GM18498 (cell line): ENCODE data around the gene WFIKKN1.
A peak's percentile ranks its signal among the peaks of the same experiment; 100 is the strongest.

Experiments
- ATAC-seq: cut with Tn5 transposase; IDR thresholded peaks from one replicate; pipeline ENCODE4 v1.9.1; 2021; ENCODE audit warnings: mild to moderate bottlenecking, moderate library complexity; ENCODE audit not compliant: unreplicated experiment

Gene WFIKKN1

DNA sequence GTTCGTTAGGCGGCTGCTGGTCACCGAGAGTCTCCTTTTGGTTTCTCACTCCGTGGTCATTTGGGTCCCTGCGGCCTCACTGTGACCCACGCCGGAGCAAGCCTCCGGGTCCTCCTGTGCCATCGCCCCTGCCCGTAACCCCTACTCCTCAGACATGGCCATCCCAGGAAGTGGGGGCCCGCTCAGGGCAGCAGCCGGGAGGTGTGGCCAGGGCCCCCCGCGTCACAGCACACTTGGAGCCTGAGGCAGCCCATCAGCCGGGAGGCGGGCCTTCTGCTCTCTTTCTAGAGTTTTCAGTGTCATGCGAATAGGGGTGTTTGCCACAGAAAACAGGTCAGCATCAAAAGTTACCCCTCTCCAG, 7.9 kb upstream of the WFIKKN1 start:
- ATAC-seq = no peak

DNA sequence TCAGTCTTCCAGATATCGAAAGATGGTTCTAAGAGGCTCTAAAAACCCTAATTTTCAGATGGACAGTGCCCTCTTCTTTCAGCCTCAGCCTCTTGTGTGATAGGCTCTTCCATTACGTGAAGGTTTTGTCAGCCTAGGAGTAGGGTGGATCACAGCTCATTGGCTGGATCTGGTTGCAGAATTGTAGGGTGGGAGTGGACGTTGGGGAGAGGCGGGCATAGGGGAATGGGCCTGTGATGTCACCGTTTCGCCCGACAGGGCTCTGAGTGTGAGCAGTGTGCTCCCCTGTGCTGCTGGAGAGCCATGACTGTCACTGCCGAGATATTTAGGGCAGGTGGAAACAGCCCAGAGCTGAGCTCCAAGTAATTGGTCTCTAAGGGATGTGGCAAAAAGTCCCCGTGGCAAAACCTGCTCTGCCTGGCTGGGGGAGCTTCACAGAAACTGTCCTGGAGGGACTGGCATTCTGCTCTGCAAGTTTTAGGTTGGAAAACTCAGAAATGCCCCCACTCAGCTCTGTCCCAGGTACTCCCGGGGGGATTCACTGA, 6.2 kb upstream of the WFIKKN1 start:
- ATAC-seq = no peak

DNA sequence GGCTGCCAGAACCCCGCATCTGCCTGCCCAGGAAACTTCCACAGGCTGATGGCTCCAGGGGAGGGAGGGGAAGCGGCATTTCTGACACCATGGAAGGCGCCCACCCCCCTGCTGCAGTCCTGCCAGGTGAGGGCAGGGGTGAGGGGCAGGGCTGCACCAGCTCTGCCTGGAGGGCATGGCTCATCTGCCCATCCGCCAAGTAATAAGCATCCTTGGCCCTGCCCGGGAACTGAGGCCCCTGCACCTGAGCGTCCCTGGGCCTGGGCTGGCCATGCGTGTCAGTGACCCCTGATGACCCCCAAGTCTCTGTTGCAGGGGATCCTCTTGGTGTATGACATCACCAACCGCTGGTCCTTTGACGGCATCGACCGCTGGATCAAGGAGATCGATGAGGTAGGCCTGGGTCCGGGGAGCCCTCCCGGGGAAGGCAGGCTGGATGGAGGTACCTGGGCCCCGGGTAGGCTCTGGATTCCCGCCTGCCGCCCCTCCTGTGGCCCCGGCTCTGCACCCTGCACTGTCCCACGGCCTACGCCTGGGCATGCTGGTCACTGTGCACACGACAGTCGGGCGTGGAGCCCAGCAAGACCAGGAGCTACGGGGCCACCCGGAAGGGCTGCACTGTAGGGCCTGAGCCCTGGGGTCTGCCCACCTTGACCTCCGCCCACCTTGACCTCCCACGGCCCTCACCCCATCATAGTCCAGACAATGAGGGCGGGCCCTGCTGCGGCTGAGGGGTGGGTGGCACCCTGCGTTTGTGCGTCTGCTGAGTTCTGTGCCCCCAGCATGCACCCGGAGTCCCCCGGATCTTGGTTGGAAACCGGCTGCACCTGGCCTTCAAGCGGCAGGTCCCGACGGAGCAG, 5.4 kb upstream of the WFIKKN1 start:
- ATAC-seq = no peak

DNA sequence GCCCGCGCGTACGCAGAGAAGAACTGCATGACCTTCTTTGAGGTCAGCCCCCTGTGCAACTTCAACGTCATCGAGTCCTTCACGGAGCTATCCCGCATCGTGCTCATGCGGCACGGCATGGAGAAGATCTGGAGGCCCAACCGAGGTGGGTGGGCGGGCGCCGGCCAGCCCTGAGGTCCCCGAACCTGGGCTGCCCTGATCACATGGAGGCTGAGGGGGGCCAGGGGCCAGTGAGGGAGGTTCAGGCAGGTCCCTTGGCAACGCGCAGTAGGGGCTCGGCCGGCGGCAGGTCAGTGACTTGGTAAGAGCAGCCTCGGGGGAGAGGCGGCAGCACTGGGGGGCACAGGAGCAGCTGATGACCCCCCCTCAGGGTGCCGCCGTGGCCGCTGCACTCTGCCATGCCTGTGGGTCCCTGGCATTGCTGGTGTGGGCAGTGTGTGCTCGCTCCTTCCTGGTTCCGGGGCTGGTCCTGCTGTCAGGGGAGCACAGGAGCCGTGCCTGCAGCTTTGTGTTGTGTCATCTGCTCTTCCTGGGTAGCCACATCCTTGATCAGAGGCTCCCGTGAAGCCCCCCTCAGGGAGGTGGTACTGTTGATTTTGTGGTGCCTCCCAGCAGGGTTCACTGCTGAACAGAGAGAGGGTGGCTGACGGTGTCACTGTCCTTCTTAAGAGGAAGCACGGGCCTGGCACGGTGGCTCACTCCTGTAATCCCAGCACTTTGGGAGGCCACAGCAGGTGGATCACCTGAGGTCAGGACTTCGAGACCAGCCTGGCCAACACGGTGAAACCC, 4.6 kb upstream of the WFIKKN1 start:
- no peak for ATAC-seq

DNA sequence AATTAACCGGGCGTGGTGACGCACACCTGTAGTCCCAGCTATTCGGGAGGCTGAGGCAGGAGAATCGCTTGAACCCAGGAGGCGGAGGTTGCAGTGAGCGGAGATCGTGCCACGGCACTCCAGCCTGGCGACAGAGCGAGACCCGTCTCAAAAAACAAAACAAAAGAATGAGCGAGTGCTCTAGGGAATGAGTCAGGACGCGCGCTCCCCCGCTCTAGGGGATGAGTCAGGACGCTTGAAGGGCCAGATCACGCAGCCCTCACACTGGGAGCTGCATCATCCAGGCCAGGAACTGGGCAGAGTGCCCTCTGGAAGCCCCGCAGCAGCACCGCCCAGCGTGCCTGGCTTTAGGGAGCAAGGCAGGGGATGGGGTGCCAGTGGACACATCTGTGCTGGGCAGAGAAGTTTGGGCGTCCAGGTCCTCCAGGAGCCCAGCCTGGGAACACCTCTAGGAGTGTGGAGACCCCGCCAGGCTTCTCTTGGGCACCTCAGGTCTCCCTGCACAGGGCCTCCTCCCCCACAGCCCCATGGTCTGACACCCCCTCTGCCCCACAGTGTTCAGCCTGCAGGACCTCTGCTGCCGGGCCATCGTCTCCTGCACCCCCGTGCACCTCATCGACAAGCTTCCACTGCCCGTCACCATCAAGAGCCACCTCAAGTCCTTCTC, 3.9 kb upstream of the WFIKKN1 start:
- ATAC-seq = no peak

DNA sequence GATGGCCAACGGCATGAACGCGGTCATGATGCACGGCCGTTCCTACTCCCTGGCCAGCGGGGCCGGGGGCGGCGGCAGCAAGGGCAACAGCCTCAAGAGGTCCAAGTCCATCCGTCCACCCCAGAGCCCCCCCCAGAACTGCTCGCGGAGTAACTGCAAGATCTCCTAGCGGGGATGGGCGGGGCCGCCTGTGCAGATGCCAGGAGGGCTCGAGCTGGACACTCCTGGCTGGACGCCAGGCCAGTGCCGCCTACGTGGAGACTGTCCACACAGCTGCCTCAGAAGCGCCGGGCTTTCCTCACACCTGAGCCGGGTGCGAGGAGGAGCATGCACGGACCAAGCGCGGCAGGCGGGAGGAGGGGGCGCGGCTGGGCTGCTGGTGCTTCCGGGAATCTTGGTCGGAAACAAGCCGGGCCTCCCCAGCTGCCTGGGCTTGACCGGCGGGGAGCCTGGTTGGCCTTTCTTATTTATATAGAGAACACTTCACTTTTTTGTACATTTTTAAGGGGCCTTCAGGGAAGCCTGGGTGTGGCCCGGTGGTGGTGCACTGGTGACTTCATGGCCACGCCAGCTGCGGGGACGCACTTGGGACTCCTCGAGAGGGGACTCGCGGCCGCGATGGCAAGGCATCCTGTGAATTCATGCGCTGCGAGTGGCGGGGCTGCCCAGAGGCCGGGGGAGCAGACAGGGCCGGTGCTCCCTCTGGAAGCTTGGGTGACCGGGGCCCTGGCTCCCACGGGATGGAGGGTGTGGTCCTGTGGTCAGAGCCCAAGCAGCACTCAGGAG, 3.1 kb upstream of the WFIKKN1 start:
- ATAC-seq = no peak

DNA sequence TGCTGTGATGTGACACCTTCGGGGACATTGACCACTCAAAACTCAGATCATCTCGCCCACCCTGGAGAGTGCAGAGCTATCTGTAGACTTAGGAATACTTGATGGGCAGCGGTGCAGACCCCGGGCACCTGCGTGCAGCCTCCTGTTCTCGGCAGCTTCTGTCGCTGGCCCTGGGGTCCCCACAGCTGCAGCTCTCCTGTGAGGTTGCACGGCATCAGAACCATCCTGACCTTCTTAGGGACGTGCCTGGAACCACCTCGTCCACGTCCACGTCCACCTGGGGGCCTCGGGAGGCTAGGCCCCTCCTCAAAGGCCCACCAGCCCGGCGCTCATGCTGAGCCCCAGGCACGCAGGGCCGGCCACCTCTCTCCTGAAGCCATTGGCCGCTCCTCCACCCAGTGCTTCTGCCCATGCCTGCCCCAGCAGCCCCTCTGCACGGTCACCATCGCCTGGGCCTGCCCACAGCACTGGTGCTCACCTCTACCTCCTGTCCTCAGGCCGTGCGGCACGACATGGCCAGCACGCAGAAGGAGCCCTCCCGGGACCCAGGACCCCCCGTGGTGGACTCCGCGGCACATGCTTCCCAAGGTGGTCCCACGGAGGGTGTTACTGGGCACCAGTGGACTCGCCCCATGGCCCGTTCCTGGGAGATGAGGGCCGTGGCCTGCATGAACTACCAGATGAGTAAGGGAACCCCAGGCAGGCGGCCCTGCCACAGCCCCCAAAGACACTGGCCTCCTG, 2.3 kb upstream of the WFIKKN1 start:
- ATAC-seq = no peak

DNA sequence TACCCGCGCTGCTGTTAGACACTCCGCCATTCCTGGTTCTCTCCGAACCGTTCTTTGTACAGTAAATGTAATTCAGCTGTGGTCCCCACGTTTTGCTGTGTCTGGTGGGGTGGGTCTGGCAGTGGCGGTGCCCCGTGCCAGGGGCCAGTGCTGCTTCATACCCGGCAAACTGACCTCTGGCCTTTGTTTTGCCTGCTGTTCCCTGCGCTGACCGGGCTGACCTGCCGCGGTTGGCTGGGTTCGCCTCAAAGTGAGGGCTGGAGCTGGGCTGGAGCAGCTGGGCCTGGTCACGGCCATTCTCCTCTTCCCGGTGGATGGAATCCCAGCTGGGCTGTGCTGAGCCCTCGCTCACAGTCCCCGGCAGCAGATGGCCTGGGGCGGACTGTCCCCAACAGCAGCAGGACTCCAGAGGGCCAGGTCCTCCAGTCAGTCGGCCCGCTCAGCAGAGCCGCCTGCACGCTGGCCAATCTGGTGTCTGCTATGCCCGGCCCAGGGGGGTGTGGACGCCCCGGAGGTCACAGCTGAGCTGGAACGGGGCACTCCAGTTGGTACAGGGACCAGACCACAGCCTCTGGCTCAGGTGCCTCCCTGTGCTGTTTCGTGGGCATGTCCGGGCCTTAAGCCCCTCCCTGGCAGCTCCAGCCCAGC, 1.5 kb upstream of the WFIKKN1 start:
- ATAC-seq = no peak

- ATAC-seq = no peak
Measured at GRCh38 chr16:629833-630248, 944 bp upstream of the WFIKKN1 start.

GRCh38 chr16:630249-630814, 453 bp upstream of the WFIKKN1 start:
- no peak for ATAC-seq

DNA sequence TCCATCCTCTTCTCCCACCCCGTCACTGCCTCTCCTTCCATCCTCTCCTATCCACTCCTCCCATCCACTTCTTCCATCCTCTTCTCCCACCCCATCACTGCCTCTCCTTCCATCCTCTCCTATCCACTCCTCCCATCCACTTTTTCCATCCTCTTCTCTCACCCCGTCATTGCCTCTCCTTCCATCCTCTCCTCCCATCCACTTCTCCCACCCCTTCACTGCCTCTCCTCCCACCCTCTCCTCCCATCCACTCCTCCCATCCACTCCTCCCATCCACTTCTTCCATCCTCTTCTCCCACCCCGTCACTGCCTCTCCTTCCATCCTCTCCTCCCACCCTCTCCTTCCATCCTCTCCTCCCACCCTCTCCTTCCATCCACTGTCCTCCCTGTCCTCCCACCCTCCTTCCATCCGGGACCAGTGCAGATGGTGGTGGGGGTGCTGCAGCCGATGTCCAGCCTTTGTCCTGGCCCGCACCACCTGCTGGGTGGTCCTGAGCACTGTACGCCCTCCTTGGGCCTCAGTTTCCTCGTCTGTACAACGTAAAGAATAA, 1.1 kb downstream of the WFIKKN1 start:
- no peak for ATAC-seq

GRCh38 chr16:632486-633335, 1.9 kb downstream of the WFIKKN1 start:
- ATAC-seq = no peak

GRCh38 chr16:633336-634050, 2.7 kb downstream of the WFIKKN1 start:
- ATAC-seq = no peak

- ATAC-seq = no peak
Measured at GRCh38 chr16:634051-634670, 3.4 kb downstream of the WFIKKN1 start.

DNA sequence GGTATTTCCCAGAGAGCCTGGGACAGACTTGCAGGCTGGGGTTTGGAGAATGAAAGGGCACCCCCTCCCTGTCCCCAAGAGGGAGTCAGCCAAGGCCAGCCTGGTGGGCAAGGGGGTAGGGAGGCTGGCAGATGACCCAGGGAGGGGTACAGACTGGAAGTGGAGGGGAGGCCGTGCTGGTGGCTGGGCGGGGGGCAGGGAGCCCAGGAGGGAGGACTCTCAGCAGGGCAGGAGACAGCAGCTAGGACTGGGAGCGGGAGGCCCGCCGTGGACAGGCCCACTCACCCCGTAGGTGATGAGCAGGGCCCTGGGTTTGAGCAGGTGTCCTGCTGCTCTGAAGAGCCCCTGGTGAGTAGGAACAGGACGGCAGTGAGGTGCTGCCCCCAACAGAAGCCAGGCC, 4.2 kb downstream of the WFIKKN1 start:
- no peak for ATAC-seq

- ATAC-seq = peak; percentile 4
Measured at GRCh38 chr16:635573-636205, 4.9 kb downstream of the WFIKKN1 start.
